Activated CD4-positive, alpha-beta T cell treated with anti-CD3 and anti-CD28 coated beads for 36 hours (primary cell): ENCODE results near the gene SCML1. TPM values are rescaled to one million over a fixed set of nuclear protein-coding genes. Genes with fewer than 3 reads are reported as not detected.

Experiments used
- ATAC-seq: fragments of 200-7000 bp; cut with Tn5 transposase; one replicate; pipeline ENCODE4 v1.10.0; 2021; ENCODE audit warnings: mild to moderate bottlenecking, moderate library complexity
- CTCF ChIA-PET: fragments of 350-600 bp; sonication (Branson Sonifier 250); formaldehyde crosslinking; loops from one replicate; lab custom pipeline; 2021; ENCODE audit warnings: antibody characterized with exemption; lab: Charles Lee
- POLR2A ChIA-PET: fragments of 350-600 bp; sonication (Branson Sonifier 250); formaldehyde crosslinking; loops from one replicate; lab custom pipeline; 2021; ENCODE audit warnings: antibody characterized with exemption, inconsistent platforms; lab: Charles Lee
- DNase-seq: peaks from one replicate; pipeline ENCODE4 v3.0.0-alpha.2; 2020
- H3K27ac Mint-ChIP-seq: one replicate; pipeline ENCODE4 v1.8.0; 2021; ENCODE audit warnings: mixed read lengths
- H3K27me3 Mint-ChIP-seq: one replicate; pipeline ENCODE4 v1.8.0; 2021; ENCODE audit warnings: mixed read lengths
- H3K36me3 Mint-ChIP-seq: one replicate; pipeline ENCODE4 v1.8.0; 2021; ENCODE audit warnings: low read depth, mixed read lengths
- H3K4me1 Mint-ChIP-seq: one replicate; pipeline ENCODE4 v1.8.0; 2021; ENCODE audit warnings: mixed read lengths
- H3K4me3 Mint-ChIP-seq: one replicate; pipeline ENCODE4 v1.8.0; 2021; ENCODE audit warnings: mild to moderate bottlenecking, moderate library complexity, mixed read lengths
- H3K9me3 Mint-ChIP-seq: one replicate; pipeline ENCODE4 v1.8.0; 2021; ENCODE audit warnings: low read depth, mixed read lengths
- intact Hi-C, 2 experiments: fragments of 100-400 bp; cut with DNase I in 1 of 2; cut with micrococcal nuclease in 1 of 2; formaldehyde crosslinking; loops; one replicate each; pipeline versions ENCODE4 v1.14.2 to v1.15.1; 2022 to 2024; cut with DNase I, micrococcal nuclease
- total RNA-seq, 2 experiments: library from RNA; stranded (reverse); gene quantifications; one replicate each; pipeline ENCODE4 v1.2.3, GENCODE V29; 2021

Gene SCML1
- total RNA-seq, 2 experiments from 2014 or later, result 7.3 TPM

DNA sequence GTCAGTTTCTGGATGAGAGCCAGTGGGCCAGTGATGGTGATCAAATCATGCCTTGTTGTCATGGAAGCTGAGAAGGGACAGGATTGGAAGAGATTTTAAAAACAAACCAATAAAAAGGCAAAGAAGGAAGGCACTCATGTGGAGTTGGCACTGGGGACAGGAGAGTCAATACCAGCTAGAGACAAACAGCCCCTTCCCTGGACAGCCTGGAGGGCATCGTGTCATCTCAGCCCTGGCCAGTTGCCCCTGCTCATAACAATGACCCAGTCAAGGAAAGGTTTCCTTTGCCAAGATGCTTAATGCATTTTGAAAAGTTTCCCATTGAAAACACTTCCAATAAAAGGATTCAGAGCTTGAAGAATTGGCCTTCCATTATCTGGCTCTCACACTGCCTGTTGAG, 55.5 kb downstream of the SCML1 start:
- Mint-ChIP-seq H3K9me3 (no peaks in the 10 kb centered on the region), H3K27ac (no peak overlapping the region), H3K36me3 (no peaks in the 10 kb centered on the region), H3K4me1 (peaks cover 15% of the 10 kb centered on the region), H3K27me3 (no peaks in the 10 kb centered on the region), H3K4me3 (no peak overlapping the region)
- intact Hi-C loops, result no loop called here
- CTCF ChIA-PET, result interaction anchor here (0.9 kb wide), 1 partner anchor 586 kb away, joined by 3 read pairs; no protein-coding TSS in a partner anchor
- POLR2A ChIA-PET, result no interaction called here
- ATAC-seq (no peak), DNase-seq (no peak)

DNA sequence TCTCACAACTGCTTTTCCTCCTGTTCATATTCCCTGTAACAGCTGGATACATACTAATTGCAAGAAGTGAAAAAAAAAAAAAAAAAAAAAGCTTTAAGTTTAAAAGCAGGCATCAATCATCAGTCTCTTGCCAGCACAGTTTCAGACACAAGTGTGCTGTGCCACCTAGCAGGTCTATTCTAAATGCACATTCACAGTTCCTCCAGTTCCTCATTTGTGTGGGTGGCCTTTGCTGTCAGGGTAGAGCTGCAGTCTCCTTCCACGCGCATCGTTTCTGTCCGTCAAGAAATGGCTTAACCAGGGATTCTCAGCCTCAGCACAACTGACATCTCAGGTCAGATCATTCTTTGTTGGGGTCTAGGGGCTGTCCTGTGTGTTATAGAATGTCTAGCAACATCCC, 61.6 kb downstream of the SCML1 start:
- ChIA-PET CTCF (no interaction called here), POLR2A (no interaction called here)
- ATAC-seq (no peak), DNase-seq (no peak)
- H3K36me3 Mint-ChIP-seq, result no peaks in the 10 kb centered on the region
- intact Hi-C loops, result no loop called here
- peaks cover 8% of the 10 kb centered on the region for H3K4me1 Mint-ChIP-seq
- H3K27me3 Mint-ChIP-seq, result no peaks in the 10 kb centered on the region
- H3K9me3 Mint-ChIP-seq, result no peaks in the 10 kb centered on the region
- H3K27ac Mint-ChIP-seq, result no peak overlapping the region
- H3K4me3 Mint-ChIP-seq, result no peak overlapping the region

DNA sequence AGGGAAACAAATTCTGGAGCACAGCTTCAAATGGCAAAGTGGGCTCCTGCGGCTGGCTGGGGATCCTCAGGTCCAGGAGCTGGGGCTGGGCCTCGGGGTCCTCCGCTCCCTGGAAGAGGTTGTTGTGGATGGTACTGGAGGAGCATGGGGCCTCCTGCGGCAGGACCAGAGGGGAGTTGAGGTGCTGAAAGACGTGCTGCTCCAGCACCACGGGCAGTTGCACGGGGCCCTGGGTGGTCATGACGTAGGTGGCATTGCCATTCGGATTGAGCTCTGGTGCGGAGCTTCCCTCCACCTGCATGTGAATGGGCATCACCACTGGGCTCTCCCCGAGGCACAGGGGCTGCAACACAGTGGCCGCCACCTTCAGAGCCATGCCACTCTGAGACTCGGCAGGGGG, 64.1 kb downstream of the SCML1 start:
- no peak for DNase-seq
- intact Hi-C loops, result no loop called here
- no peak for ATAC-seq
- peaks cover 8% of the 10 kb centered on the region for H3K4me1 Mint-ChIP-seq
- H3K36me3 Mint-ChIP-seq, result no peaks in the 10 kb centered on the region
- CTCF ChIA-PET, result no interaction called here
- no peaks in the 10 kb centered on the region for H3K9me3 Mint-ChIP-seq
- POLR2A ChIA-PET, result no interaction called here
- H3K27me3 Mint-ChIP-seq, result no peaks in the 10 kb centered on the region
- no peak overlapping the region for H3K4me3 Mint-ChIP-seq
- no peak overlapping the region for H3K27ac Mint-ChIP-seq

DNA sequence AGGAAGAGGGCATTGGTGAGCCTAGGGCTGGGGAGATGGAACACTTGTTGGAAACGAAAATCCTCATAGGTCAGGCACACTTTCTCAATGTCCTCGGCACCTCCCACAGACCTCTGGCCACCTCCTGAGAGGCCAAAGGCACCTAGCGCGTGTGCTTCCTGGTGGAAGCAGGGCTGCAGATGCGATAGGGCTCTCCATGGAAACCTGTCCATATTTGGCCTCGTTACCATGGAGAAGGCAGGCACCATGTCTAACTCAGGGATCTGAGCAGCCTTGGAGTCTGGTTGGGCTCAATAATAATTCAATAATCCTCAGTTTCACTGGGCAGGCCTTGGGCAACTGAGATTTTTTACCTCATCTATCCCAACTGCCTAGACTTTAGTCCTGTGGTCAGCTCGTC, 65.5 kb downstream of the SCML1 start:
- ChIA-PET POLR2A (no interaction called here), CTCF (interaction anchor here (1.1 kb wide), 1 partner anchor 10 kb away, joined by 3 read pairs; no protein-coding TSS in a partner anchor)
- Mint-ChIP-seq H3K9me3 (no peaks in the 10 kb centered on the region), H3K36me3 (no peaks in the 10 kb centered on the region), H3K27ac (no peak overlapping the region), H3K4me3 (no peak overlapping the region), H3K27me3 (no peaks in the 10 kb centered on the region), H3K4me1 (peaks cover 2% of the 10 kb centered on the region)
- no peak for ATAC-seq
- intact Hi-C loops, result no loop called here
- DNase-seq, result no peak

DNA sequence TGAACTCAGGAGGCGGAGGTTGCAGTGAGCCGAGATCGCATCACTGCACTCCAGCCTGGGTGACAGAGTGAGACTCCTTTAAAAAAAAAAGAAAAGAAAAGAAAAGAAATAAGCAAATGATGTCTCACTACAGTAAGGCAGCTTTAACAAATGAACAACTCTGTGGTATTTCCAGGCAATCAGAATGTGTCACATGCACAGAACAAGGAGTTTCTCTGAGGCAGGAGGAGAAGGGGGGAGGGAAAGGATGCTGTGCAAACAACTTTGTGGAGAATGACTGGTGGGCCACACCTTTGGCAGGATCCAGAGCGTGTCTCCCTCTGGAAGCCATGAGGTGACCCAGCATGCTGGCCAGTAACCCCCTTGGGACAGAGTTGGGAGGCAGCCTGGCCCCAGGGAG, 66.2 kb downstream of the SCML1 start:
- ChIA-PET CTCF (no interaction called here), POLR2A (no interaction called here)
- ATAC-seq, result no peak
- Mint-ChIP-seq H3K27ac (no peak overlapping the region), H3K27me3 (no peaks in the 10 kb centered on the region), H3K4me1 (no peaks in the 10 kb centered on the region), H3K4me3 (no peak overlapping the region), H3K9me3 (no peaks in the 10 kb centered on the region), H3K36me3 (no peaks in the 10 kb centered on the region)
- no peak for DNase-seq
- intact Hi-C loops, result no loop called here

Other genes starting within 250 kb of the SCML1 start
- gene RAI2, start 123.8 kb downstream of the SCML1 start, total RNA-seq, result under 1 TPM; 0.39 to 0.65 TPM